Keratinocyte (primary cell): Measurements from ENCODE around the gene PTBP1.

ENCODE experiments used
- CTCF ChIP-seq, 3 experiments: IDR thresholded peaks in 1 of 3; conservative IDR thresholded peaks in 1 of 3; optimal IDR thresholded peaks in 1 of 3; 2 replicates in 2 of 3; 3 replicates in 1 of 3; pipeline versions ENCODE3 to v1.5.1; 2011; ENCODE audit warnings: low read length in 3 of 3, mild to moderate bottlenecking in 3 of 3, moderate library complexity in 2 of 3, control low read depth in 1 of 3, inconsistent platforms in 1 of 3; ENCODE audit not compliant: insufficient read depth in 2 of 3; ENCODE audit errors: extremely low read depth in 1 of 3
- EZH2 ChIP-seq: IDR thresholded peaks from one replicate; pipeline ENCODE4 v1.6.1; 2012; ENCODE audit warnings: inconsistent platforms, mild to moderate bottlenecking, low read length, moderate library complexity

DNA sequence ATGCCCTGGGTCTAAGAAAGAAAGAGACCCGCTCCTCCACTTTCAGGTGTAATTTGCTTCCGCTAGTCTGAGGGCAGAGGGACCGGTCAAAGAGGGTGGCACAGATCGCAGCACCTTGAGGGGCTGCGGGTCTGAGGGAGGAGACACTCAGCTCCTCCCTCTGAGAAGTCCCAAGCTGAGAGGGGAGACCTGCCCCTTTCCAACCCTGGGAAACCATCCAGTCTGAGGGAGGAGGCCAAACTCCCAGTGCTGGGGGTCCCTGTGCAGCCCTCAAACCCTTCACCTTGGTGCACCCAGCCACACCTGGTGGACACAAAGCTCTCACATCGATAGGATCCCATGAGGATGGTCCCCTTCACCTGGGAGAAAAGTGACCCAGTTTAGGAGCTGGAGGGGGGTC lies 33.4 kb upstream of the PTBP1 start:
- TF ChIP-seq CTCF (optimal IDR thresholded peaks at IDR 0.05 in 1 of 3, IDR thresholded peaks at IDR 0.05 in 1 of 3, conservative IDR thresholded peaks at IDR 0.05 in 1 of 3; ENCODE audit: extremely low read depth in 1 of 3, insufficient read depth in 2 of 3, low read length in 3 of 3) (no peak), EZH2 (no peak)
